ENCODE results near the gene MYH6. TPM values are rescaled to one million over a fixed set of nuclear protein-coding genes. Genes with fewer than 3 reads are reported as not detected.

Gene MYH6
- total RNA-seq, 1 experiment from 2014 or later, result not detected

- Histone ChIP-seq H3K36me3 (ENCODE audit: insufficient read depth, low read length) (no peaks in the 10 kb centered on the region), H3K27ac (ENCODE audit: low read length) (no peak overlapping the region), H3K9me3 (ENCODE audit: low read length) (no peaks in the 10 kb centered on the region), H3K4me1 (ENCODE audit: low read length) (no peaks in the 10 kb centered on the region), H3K27me3 (ENCODE audit: low read length) (no peaks in the 10 kb centered on the region), H3K9ac (ENCODE audit: low read length) (no peak overlapping the region), H3K4me2 (ENCODE audit: low read depth, low read length, poor library complexity, severe bottlenecking) (no peak overlapping the region), H2AFZ (ENCODE audit: low read length) (no peak overlapping the region), H3K79me2 (ENCODE audit: low read length) (no peaks in the 10 kb centered on the region), H3K4me3 (ENCODE audit: low read length) (no peak overlapping the region), H3K9me2 (replicated peaks; ENCODE audit: insufficient read depth, low read length) (no peaks in the 10 kb centered on the region), H4K20me1 (ENCODE audit: insufficient read depth, low read depth, low read length) (no peaks in the 10 kb centered on the region)
- DNase-seq, result no peak
These were observed 54.7 kb downstream of the MYH6 start for GRCh38 chr14:23353433-23353780.

- no peak within 1 kb of the TSS for H3K9ac ChIP-seq (ENCODE audit: low read length)
- H3K9me3 ChIP-seq (ENCODE audit: low read length), result no peaks in the 10 kb centered on the region
- H4K20me1 ChIP-seq (ENCODE audit: insufficient read depth, low read depth, low read length), result no peaks in the 10 kb centered on the region
- H3K4me1 ChIP-seq (ENCODE audit: low read length), result no peaks in the 10 kb centered on the region
- no peaks in the 10 kb centered on the region for H3K27me3 ChIP-seq (ENCODE audit: low read length)
- H3K27ac ChIP-seq (ENCODE audit: low read length), result no peak within 1 kb of the TSS
- no peaks in the 10 kb centered on the region for H3K9me2 ChIP-seq (replicated peaks; ENCODE audit: insufficient read depth, low read length)
- H3K36me3 ChIP-seq (ENCODE audit: insufficient read depth, low read length), result no peaks in the 10 kb centered on the region
- H3K4me3 ChIP-seq (ENCODE audit: low read length), result no peak within 1 kb of the TSS
- H3K4me2 ChIP-seq (ENCODE audit: low read depth, low read length, poor library complexity, severe bottlenecking), result no peak within 1 kb of the TSS
- H2AFZ ChIP-seq (ENCODE audit: low read length), result no peak within 1 kb of the TSS
- no peaks in the 10 kb centered on the region for H3K79me2 ChIP-seq (ENCODE audit: low read length)
- no peak for DNase-seq
These were observed 55.3 kb downstream of the MYH6 start, which contains the start of gene SLC22A17 for GRCh38 chr14:23352506-23353432. Gene SLC22A17 (minus strand): TSS chr14:23352887.

GRCh38 chr14:23351681-23352505, 56.2 kb downstream of the MYH6 start:
- DNase-seq, result no peak
- no peak overlapping the region for H3K9ac ChIP-seq (ENCODE audit: low read length)
- no peaks in the 10 kb centered on the region for H3K4me1 ChIP-seq (ENCODE audit: low read length)
- H3K27ac ChIP-seq (ENCODE audit: low read length), result no peak overlapping the region
- H3K9me3 ChIP-seq (ENCODE audit: low read length), result no peaks in the 10 kb centered on the region
- no peaks in the 10 kb centered on the region for H3K36me3 ChIP-seq (ENCODE audit: insufficient read depth, low read length)
- H3K27me3 ChIP-seq (ENCODE audit: low read length), result no peaks in the 10 kb centered on the region
- no peak overlapping the region for H2AFZ ChIP-seq (ENCODE audit: low read length)
- no peak overlapping the region for H3K4me3 ChIP-seq (ENCODE audit: low read length)
- H3K9me2 ChIP-seq (replicated peaks; ENCODE audit: insufficient read depth, low read length), result no peaks in the 10 kb centered on the region
- no peaks in the 10 kb centered on the region for H3K79me2 ChIP-seq (ENCODE audit: low read length)
- H4K20me1 ChIP-seq (ENCODE audit: insufficient read depth, low read depth, low read length), result no peaks in the 10 kb centered on the region
- H3K4me2 ChIP-seq (ENCODE audit: low read depth, low read length, poor library complexity, severe bottlenecking), result no peak overlapping the region

GRCh38 chr14:23349156-23349845, 58.8 kb downstream of the MYH6 start:
- Histone ChIP-seq H3K4me2 (ENCODE audit: low read depth, low read length, poor library complexity, severe bottlenecking) (no peak overlapping the region), H3K27me3 (ENCODE audit: low read length) (no peaks in the 10 kb centered on the region), H3K4me1 (ENCODE audit: low read length) (no peaks in the 10 kb centered on the region)

GRCh38 chr14:23348297-23348655, 59.8 kb downstream of the MYH6 start:
- no peaks in the 10 kb centered on the region for H3K9me3 ChIP-seq (ENCODE audit: low read length)
- H3K9ac ChIP-seq (ENCODE audit: low read length), result no peak overlapping the region
- no peak overlapping the region for H3K4me3 ChIP-seq (ENCODE audit: low read length)
- H2AFZ ChIP-seq (ENCODE audit: low read length), result no peak overlapping the region
- no peaks in the 10 kb centered on the region for H3K27me3 ChIP-seq (ENCODE audit: low read length)
- no peaks in the 10 kb centered on the region for H3K36me3 ChIP-seq (ENCODE audit: insufficient read depth, low read length)
- H3K27ac ChIP-seq (ENCODE audit: low read length), result no peak overlapping the region
- no peaks in the 10 kb centered on the region for H3K4me1 ChIP-seq (ENCODE audit: low read length)
- no peaks in the 10 kb centered on the region for H4K20me1 ChIP-seq (ENCODE audit: insufficient read depth, low read depth, low read length)
- no peak for DNase-seq
- no peaks in the 10 kb centered on the region for H3K9me2 ChIP-seq (replicated peaks; ENCODE audit: insufficient read depth, low read length)
- no peak overlapping the region for H3K4me2 ChIP-seq (ENCODE audit: low read depth, low read length, poor library complexity, severe bottlenecking)
- no peaks in the 10 kb centered on the region for H3K79me2 ChIP-seq (ENCODE audit: low read length)

More at GRCh38 chr14:23349156-23349845, 58.8 kb downstream of the MYH6 start:
- Histone ChIP-seq H3K9me2 (replicated peaks; ENCODE audit: insufficient read depth, low read length) (no peaks in the 10 kb centered on the region), H3K79me2 (ENCODE audit: low read length) (no peaks in the 10 kb centered on the region), H3K27ac (ENCODE audit: low read length) (no peak overlapping the region), H3K9me3 (ENCODE audit: low read length) (no peaks in the 10 kb centered on the region), H3K4me3 (ENCODE audit: low read length) (no peak overlapping the region), H2AFZ (ENCODE audit: low read length) (no peak overlapping the region), H4K20me1 (ENCODE audit: insufficient read depth, low read depth, low read length) (no peaks in the 10 kb centered on the region), H3K36me3 (ENCODE audit: insufficient read depth, low read length) (no peaks in the 10 kb centered on the region), H3K9ac (ENCODE audit: low read length) (no peak overlapping the region)
- DNase-seq, result no peak

- H3K27me3 ChIP-seq (ENCODE audit: low read length), result no peaks in the 10 kb centered on the region
- H2AFZ ChIP-seq (ENCODE audit: low read length), result no peak overlapping the region
- H3K9me3 ChIP-seq (ENCODE audit: low read length), result no peaks in the 10 kb centered on the region
These were observed 60.4 kb downstream of the MYH6 start for GRCh38 chr14:23347406-23348296.

GRCh38 chr14:23346693-23347405, 61.2 kb downstream of the MYH6 start:
- Histone ChIP-seq H2AFZ (ENCODE audit: low read length) (no peak overlapping the region), H4K20me1 (ENCODE audit: insufficient read depth, low read depth, low read length) (no peaks in the 10 kb centered on the region)

More at GRCh38 chr14:23347406-23348296, 60.4 kb downstream of the MYH6 start:
- Histone ChIP-seq H4K20me1 (ENCODE audit: insufficient read depth, low read depth, low read length) (no peaks in the 10 kb centered on the region), H3K79me2 (ENCODE audit: low read length) (no peaks in the 10 kb centered on the region), H3K9ac (ENCODE audit: low read length) (no peak overlapping the region), H3K9me2 (replicated peaks; ENCODE audit: insufficient read depth, low read length) (no peaks in the 10 kb centered on the region), H3K4me3 (ENCODE audit: low read length) (no peak overlapping the region), H3K4me1 (ENCODE audit: low read length) (no peaks in the 10 kb centered on the region), H3K27ac (ENCODE audit: low read length) (no peak overlapping the region), H3K4me2 (ENCODE audit: low read depth, low read length, poor library complexity, severe bottlenecking) (no peak overlapping the region), H3K36me3 (ENCODE audit: insufficient read depth, low read length) (no peaks in the 10 kb centered on the region)
- DNase-seq, result no peak

More at GRCh38 chr14:23346693-23347405, 61.2 kb downstream of the MYH6 start:
- Histone ChIP-seq H3K4me3 (ENCODE audit: low read length) (no peak overlapping the region), H3K36me3 (ENCODE audit: insufficient read depth, low read length) (no peaks in the 10 kb centered on the region), H3K27me3 (ENCODE audit: low read length) (no peaks in the 10 kb centered on the region), H3K27ac (ENCODE audit: low read length) (no peak overlapping the region), H3K79me2 (ENCODE audit: low read length) (no peaks in the 10 kb centered on the region), H3K9me3 (ENCODE audit: low read length) (no peaks in the 10 kb centered on the region), H3K4me2 (ENCODE audit: low read depth, low read length, poor library complexity, severe bottlenecking) (no peak overlapping the region), H3K4me1 (ENCODE audit: low read length) (no peaks in the 10 kb centered on the region), H3K9ac (ENCODE audit: low read length) (no peak overlapping the region), H3K9me2 (replicated peaks; ENCODE audit: insufficient read depth, low read length) (no peaks in the 10 kb centered on the region)
- no peak for DNase-seq

Data from Karpas-422 (cell line).